GM19193 (cell line): ENCODE measurements around the gene FBXW8.

Source experiments
- POLR2A ChIP-seq: IDR thresholded peaks from 4 replicates; pipeline ENCODE4 v1.6.1; 2011; ENCODE audit not compliant: insufficient read depth, insufficient read length; ENCODE audit errors: extremely low read depth

The FBXW8 gene

GRCh38 chr12:117037289-117038022, 126.7 kb downstream of the FBXW8 start:
- TF ChIP-seq POLR2A, result no peak

- TF ChIP-seq POLR2A, result no peak
Observed at GRCh38 chr12:117038023-117038680, 127.4 kb downstream of the FBXW8 start.

GRCh38 chr12:117038919-117039318, 128.2 kb downstream of the FBXW8 start:
- TF ChIP-seq POLR2A, result no peak

GRCh38 chr12:117039891-117040309, 129.2 kb downstream of the FBXW8 start:
- TF ChIP-seq POLR2A, result no peak

- TF ChIP-seq POLR2A, result no peak
Observed at GRCh38 chr12:117040496-117040895, 129.7 kb downstream of the FBXW8 start.

DNA sequence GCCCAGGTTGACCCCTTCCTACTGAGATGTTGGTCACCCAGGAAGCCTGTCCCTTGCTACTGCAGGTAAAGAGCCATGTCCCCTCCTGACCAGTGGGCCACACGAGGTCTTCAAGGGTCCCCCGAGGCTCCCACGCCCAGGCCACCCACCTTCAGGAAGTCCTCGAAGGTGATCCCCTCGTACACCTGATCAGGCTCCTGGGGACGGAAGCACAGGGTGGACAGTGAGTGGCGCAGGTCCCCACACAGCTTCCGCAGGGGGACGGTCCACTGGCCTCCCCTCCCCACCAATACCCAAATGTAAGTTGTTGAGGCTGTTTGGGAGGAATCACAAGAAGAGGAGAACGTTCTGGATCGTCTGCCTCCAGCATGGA, 131.0 kb downstream of the FBXW8 start:
- TF ChIP-seq POLR2A, result no peak

GRCh38 chr12:117042171-117042842, 131.6 kb downstream of the FBXW8 start:
- no peak for TF ChIP-seq POLR2A

- no peak for TF ChIP-seq POLR2A
Observed at GRCh38 chr12:117042862-117043261, 132.1 kb downstream of the FBXW8 start.

GRCh38 chr12:117044311-117044710, 133.6 kb downstream of the FBXW8 start:
- TF ChIP-seq POLR2A, result no peak

DNA sequence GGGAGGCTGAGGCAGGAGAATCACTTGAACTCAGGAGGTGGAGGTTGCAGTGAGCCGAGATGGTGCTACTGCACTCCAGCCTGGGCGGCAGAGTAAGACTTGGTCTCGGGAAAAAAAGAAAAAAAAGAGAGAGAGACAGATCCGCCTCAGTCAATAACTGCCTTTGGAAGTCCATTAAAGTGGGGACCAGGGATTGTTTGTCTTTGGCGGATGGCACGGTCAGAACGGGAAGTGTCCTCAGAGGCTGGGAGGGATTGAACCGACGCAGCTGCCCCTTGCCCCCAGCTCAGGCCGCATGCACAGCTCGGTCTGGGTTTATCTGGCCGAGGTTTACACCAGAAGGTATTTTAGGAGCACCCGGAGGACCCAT, 134.0 kb downstream of the FBXW8 start:
- TF ChIP-seq POLR2A, result no peak

- no peak for TF ChIP-seq POLR2A
Observed at GRCh38 chr12:117045160-117046010, 134.6 kb downstream of the FBXW8 start.

DNA sequence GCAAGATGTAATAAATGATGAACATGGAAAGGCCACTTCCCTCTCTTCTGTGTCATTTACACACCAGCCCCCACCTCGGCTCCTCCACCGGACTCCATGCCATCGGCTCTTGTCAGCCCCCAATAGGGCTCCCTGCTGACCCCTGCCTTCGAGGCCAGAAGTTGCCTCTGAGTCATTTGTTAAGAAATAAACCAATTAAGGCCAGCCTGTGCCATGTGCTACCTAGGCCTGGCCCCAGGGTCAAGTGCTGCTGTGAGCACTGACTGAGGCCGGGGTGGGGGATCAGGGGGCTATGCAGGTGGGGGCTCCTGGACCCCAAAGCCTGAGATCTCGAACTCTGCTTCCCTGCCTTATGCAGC, 135.2 kb downstream of the FBXW8 start:
- no peak for TF ChIP-seq POLR2A

GRCh38 chr12:117046425-117046824, 135.7 kb downstream of the FBXW8 start:
- no peak for TF ChIP-seq POLR2A

GRCh38 chr12:117046861-117047530, 136.2 kb downstream of the FBXW8 start:
- TF ChIP-seq POLR2A, result no peak
